GM19438 (cell line): Measurements from ENCODE around the gene TANGO6.

ENCODE experiments used
- ATAC-seq: cut with Tn5 transposase; IDR thresholded peaks from one replicate; pipeline ENCODE4 v1.9.1; 2021; ENCODE audit warnings: low read depth; ENCODE audit not compliant: unreplicated experiment

Gene TANGO6

GRCh38 chr16:68860978-68861892 is 17.9 kb downstream of the TANGO6 start:
- no peak for ATAC-seq

- ATAC-seq, result no peak
These were observed 23.6 kb downstream of the TANGO6 start for GRCh38 chr16:68866933-68867332.

GRCh38 chr16:68869492-68870088 is 26.3 kb downstream of the TANGO6 start:
- no peak for ATAC-seq

GRCh38 chr16:68873635-68874471 is 30.5 kb downstream of the TANGO6 start:
- no peak for ATAC-seq

GRCh38 chr16:68875871-68876270 is 32.5 kb downstream of the TANGO6 start:
- no peak for ATAC-seq

GRCh38 chr16:68883685-68884084 is 40.4 kb downstream of the TANGO6 start:
- ATAC-seq, result no peak

GRCh38 chr16:68884401-68884800 is 41.1 kb downstream of the TANGO6 start:
- ATAC-seq, result no peak

- ATAC-seq, result no peak
These were observed 41.8 kb downstream of the TANGO6 start for GRCh38 chr16:68884861-68885720.

- ATAC-seq, result no peak
These were observed 43.8 kb downstream of the TANGO6 start for GRCh38 chr16:68887107-68887506.

- ATAC-seq, result no peak
These were observed 46.3 kb downstream of the TANGO6 start for GRCh38 chr16:68889508-68890150.

GRCh38 chr16:68892214-68892613 is 48.9 kb downstream of the TANGO6 start:
- no peak for ATAC-seq

GRCh38 chr16:68892898-68893297 is 49.6 kb downstream of the TANGO6 start:
- no peak for ATAC-seq

GRCh38 chr16:68893710-68894705 is 50.7 kb downstream of the TANGO6 start:
- ATAC-seq, result no peak

- ATAC-seq, result no peak
These were observed 51.4 kb downstream of the TANGO6 start for GRCh38 chr16:68894714-68895113.

- no peak for ATAC-seq
These were observed 54.7 kb downstream of the TANGO6 start for GRCh38 chr16:68898026-68898425.

GRCh38 chr16:68900009-68900408 is 56.7 kb downstream of the TANGO6 start:
- no peak for ATAC-seq

- ATAC-seq, result no peak
These were observed 59.0 kb downstream of the TANGO6 start for GRCh38 chr16:68902003-68902968.
